PFSK-1 (cell line): ENCODE results near the gene IL4I1.

Experiments
- FOXP2 ChIP-seq: optimal IDR thresholded peaks from 2 replicates; pipeline ENCODE3; 2011; ENCODE audit warnings: borderline replicate concordance, control low read depth, inconsistent platforms; ENCODE audit not compliant: insufficient read depth; ENCODE audit errors: extremely low read length, extremely low read depth
- POLR2AphosphoS5 ChIP-seq: IDR thresholded peaks from 2 replicates; pipeline ENCODE4 v1.6.1; 2012; ENCODE audit warnings: low read depth, mild to moderate bottlenecking, control low read depth, low read length, moderate library complexity
- REST ChIP-seq, 2 experiments: IDR thresholded peaks; 2 replicates each; pipeline versions ENCODE4 v1.6.1 to v1.8.0; 2011 to 2012; ENCODE audit warnings: low read depth in 2 of 2, low read length in 2 of 2, control low read depth in 1 of 2, inconsistent platforms in 1 of 2, mild to moderate bottlenecking in 1 of 2, moderate library complexity in 1 of 2; ENCODE audit not compliant: insufficient read depth in 1 of 2
- SIN3A ChIP-seq: IDR thresholded peaks from 2 replicates; pipeline ENCODE4 v1.6.1; 2012; ENCODE audit warnings: mild to moderate bottlenecking, low read length, moderate library complexity, borderline replicate concordance; ENCODE audit not compliant: insufficient read depth
- TAF1 ChIP-seq: IDR thresholded peaks from 2 replicates; pipeline ENCODE4 v1.6.1; 2012; ENCODE audit warnings: low read length, control low read depth, borderline replicate concordance; ENCODE audit not compliant: insufficient read depth

IL4I1 gene

GRCh38 chr19:49890349-49891311 lies 6.1 kb downstream of the IL4I1 start:
- no peak for TF ChIP-seq REST (IDR thresholded peaks at IDR 0.05; ENCODE audit: insufficient read depth in 1 of 2, low read depth in 2 of 2, low read length in 2 of 2)
- no peak for TF ChIP-seq POLR2AphosphoS5
- TF ChIP-seq TAF1 = no peak
- no peak for TF ChIP-seq FOXP2
- TF ChIP-seq SIN3A = no peak

- TF ChIP-seq TAF1 (no peak), POLR2AphosphoS5 (no peak), SIN3A (no peak), FOXP2 (no peak), REST (IDR thresholded peaks at IDR 0.05; ENCODE audit: insufficient read depth in 1 of 2, low read depth in 2 of 2, low read length in 2 of 2) (no peak)
Measured at GRCh38 chr19:49889687-49890348, 6.9 kb downstream of the IL4I1 start.

GRCh38 chr19:49889038-49889686 lies 7.5 kb downstream of the IL4I1 start:
- no peak for TF ChIP-seq POLR2AphosphoS5
- TF ChIP-seq FOXP2 = no peak
- no peak for TF ChIP-seq TAF1
- TF ChIP-seq REST (IDR thresholded peaks at IDR 0.05; ENCODE audit: insufficient read depth in 1 of 2, low read depth in 2 of 2, low read length in 2 of 2) = no peak
- no peak for TF ChIP-seq SIN3A

- no peak for TF ChIP-seq TAF1
- TF ChIP-seq POLR2AphosphoS5 = no peak
- no peak for TF ChIP-seq REST (IDR thresholded peaks at IDR 0.05; ENCODE audit: insufficient read depth in 1 of 2, low read depth in 2 of 2, low read length in 2 of 2)
- TF ChIP-seq SIN3A = no peak
- no peak for TF ChIP-seq FOXP2
Measured at GRCh38 chr19:49888510-49888824, 8.2 kb downstream of the IL4I1 start.
